ENCODE data around the gene PGR.

PGR gene

GRCh38 chr11:100999756-101000155 lies 129.9 kb downstream of the PGR start:
- TF ChIP-seq CTCF (conservative IDR thresholded peaks at IDR 0.05; ENCODE audit: low read length), result no peak
- no peak overlapping the region for H3K4me3 ChIP-seq (ENCODE audit: low read length)
- no peak for DNase-seq (ENCODE audit: low read depth)

GRCh38 chr11:100994966-100995365 lies 134.6 kb downstream of the PGR start:
- no peak overlapping the region for H3K4me3 ChIP-seq (ENCODE audit: low read length)
- no peak for DNase-seq (ENCODE audit: low read depth)
- no peak for TF ChIP-seq CTCF (conservative IDR thresholded peaks at IDR 0.05; ENCODE audit: low read length)

- peak; percentile 42 for DNase-seq (ENCODE audit: low read depth)
- no peak for TF ChIP-seq CTCF (conservative IDR thresholded peaks at IDR 0.05; ENCODE audit: low read length)
- no peak overlapping the region for H3K4me3 ChIP-seq (ENCODE audit: low read length)
Measured at GRCh38 chr11:100991541-100991940, 138.1 kb downstream of the PGR start.

- no peak overlapping the region for H3K4me3 ChIP-seq (ENCODE audit: low read length)
- DNase-seq (ENCODE audit: low read depth), result no peak
- TF ChIP-seq CTCF (conservative IDR thresholded peaks at IDR 0.05; ENCODE audit: low read length), result no peak
Measured at GRCh38 chr11:100990931-100991330, 138.7 kb downstream of the PGR start.

GRCh38 chr11:100984668-100985067 lies 144.9 kb downstream of the PGR start:
- no peak for DNase-seq (ENCODE audit: low read depth)
- H3K4me3 ChIP-seq (ENCODE audit: low read length), result no peak overlapping the region
- no peak for TF ChIP-seq CTCF (conservative IDR thresholded peaks at IDR 0.05; ENCODE audit: low read length)

- DNase-seq (ENCODE audit: low read depth), result no peak
- no peak for TF ChIP-seq CTCF (conservative IDR thresholded peaks at IDR 0.05; ENCODE audit: low read length)
Measured at GRCh38 chr11:100981196-100981824, 148.3 kb downstream of the PGR start.

GRCh38 chr11:100980156-100980555 lies 149.5 kb downstream of the PGR start:
- no peak for DNase-seq (ENCODE audit: low read depth)
- H3K4me3 ChIP-seq (ENCODE audit: low read length), result no peak overlapping the region
- TF ChIP-seq CTCF (conservative IDR thresholded peaks at IDR 0.05; ENCODE audit: low read length), result peak; percentile 30; the same call in 1 of the 2 replicates

More at GRCh38 chr11:100981196-100981824, 148.3 kb downstream of the PGR start:
- H3K4me3 ChIP-seq (ENCODE audit: low read length), result no peak overlapping the region
